BJ (cell line): ENCODE measurements around the gene ATP6V1G2. TPM values are rescaled to one million over a fixed set of nuclear protein-coding genes. Genes with fewer than 3 reads are reported as not detected.

Experiments
- CTCF ChIA-PET: fragments of 350-600 bp; formaldehyde crosslinking; extraction: SDS; loops from one replicate; lab custom pipeline; 2021; ENCODE audit warnings: antibody characterized with exemption, inconsistent platforms; lab: Yijun Ruan, JAX
- POLR2A ChIA-PET: fragments of 300-600 bp; sonication (Branson Sonifier 250); formaldehyde crosslinking; extraction: SDS; loops from one replicate; lab custom pipeline; 2021; ENCODE audit warnings: antibody characterized with exemption; lab: Charles Lee
- DNase-seq: peaks from one replicate; pipeline ENCODE4 v3.0.0-alpha.2; 2011; ENCODE audit warnings: low read depth
- H3K27me3 ChIP-seq: 2 replicates; pipeline ENCODE4 v1.6.0; 2011; ENCODE audit warnings: low read length; ENCODE audit not compliant: control insufficient read depth, insufficient read depth
- H3K36me3 ChIP-seq: 2 replicates; pipeline ENCODE4 v1.5.1; 2011; ENCODE audit warnings: low read length; ENCODE audit not compliant: control insufficient read depth, insufficient read depth
- H3K4me3 ChIP-seq: 2 replicates; pipeline ENCODE4 v1.5.1; 2011; ENCODE audit warnings: low read depth, mild to moderate bottlenecking, control low read depth, low read length
- polyA plus RNA-seq: library from polyadenylated mRNA; depleted of rRNA; stranded (reverse); fragments of >200 nt; gene quantifications from 2 replicates; pipeline ENCODE4 v1.2.3, GENCODE V29; 2011
- TF ChIP-seq, protein P1 (sequence below): IDR thresholded peaks from 2 replicates; pipeline ENCODE4 v1.5.1; 2011; ENCODE audit warnings: low read depth, mild to moderate bottlenecking, control low read depth, inconsistent platforms, low read length, moderate library complexity; ENCODE audit not compliant: insufficient read depth

Gene ATP6V1G2
- polyA plus RNA-seq, 1 experiment: 2.7 TPM

DNA sequence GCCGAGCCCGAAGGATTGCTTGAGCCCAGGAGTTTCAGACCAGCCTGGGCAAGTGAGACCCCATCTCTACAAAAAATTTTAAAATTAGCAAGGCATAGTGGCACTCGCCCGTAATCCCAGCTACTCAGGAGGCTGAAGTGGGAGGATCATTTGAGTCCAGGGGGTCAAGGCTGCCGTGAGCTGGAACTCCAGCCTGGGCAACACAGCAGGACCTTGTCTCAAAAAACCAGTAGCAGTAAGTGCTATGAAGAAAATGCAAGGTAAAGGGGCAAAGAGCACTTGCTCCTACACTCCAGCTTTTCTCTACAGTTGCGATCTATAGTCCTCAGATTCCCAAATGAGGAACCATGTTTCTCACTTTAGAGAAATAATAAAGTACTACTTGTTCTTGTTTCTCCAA, 2.8 kb downstream of the ATP6V1G2 start:
- Histone ChIP-seq H3K27me3 (no peaks in the 10 kb centered on the region), H3K36me3 (peaks cover 7% of the 10 kb centered on the region), H3K4me3 (no peak overlapping the region)
- CTCF ChIA-PET: interaction anchor here (1.3 to 17.0 kb wide), 2 partner anchors 39 to 54 kb away, joined by 3 to 433 read pairs; partner anchors contain the start of genes LTB and NCR3
- TF ChIP-seq, protein P1, sequence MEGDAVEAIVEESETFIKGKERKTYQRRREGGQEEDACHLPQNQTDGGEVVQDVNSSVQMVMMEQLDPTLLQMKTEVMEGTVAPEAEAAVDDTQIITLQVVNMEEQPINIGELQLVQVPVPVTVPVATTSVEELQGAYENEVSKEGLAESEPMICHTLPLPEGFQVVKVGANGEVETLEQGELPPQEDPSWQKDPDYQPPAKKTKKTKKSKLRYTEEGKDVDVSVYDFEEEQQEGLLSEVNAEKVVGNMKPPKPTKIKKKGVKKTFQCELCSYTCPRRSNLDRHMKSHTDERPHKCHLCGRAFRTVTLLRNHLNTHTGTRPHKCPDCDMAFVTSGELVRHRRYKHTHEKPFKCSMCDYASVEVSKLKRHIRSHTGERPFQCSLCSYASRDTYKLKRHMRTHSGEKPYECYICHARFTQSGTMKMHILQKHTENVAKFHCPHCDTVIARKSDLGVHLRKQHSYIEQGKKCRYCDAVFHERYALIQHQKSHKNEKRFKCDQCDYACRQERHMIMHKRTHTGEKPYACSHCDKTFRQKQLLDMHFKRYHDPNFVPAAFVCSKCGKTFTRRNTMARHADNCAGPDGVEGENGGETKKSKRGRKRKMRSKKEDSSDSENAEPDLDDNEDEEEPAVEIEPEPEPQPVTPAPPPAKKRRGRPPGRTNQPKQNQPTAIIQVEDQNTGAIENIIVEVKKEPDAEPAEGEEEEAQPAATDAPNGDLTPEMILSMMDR: no peak
- POLR2A ChIA-PET: no interaction called here
- DNase-seq: no peak

DNA sequence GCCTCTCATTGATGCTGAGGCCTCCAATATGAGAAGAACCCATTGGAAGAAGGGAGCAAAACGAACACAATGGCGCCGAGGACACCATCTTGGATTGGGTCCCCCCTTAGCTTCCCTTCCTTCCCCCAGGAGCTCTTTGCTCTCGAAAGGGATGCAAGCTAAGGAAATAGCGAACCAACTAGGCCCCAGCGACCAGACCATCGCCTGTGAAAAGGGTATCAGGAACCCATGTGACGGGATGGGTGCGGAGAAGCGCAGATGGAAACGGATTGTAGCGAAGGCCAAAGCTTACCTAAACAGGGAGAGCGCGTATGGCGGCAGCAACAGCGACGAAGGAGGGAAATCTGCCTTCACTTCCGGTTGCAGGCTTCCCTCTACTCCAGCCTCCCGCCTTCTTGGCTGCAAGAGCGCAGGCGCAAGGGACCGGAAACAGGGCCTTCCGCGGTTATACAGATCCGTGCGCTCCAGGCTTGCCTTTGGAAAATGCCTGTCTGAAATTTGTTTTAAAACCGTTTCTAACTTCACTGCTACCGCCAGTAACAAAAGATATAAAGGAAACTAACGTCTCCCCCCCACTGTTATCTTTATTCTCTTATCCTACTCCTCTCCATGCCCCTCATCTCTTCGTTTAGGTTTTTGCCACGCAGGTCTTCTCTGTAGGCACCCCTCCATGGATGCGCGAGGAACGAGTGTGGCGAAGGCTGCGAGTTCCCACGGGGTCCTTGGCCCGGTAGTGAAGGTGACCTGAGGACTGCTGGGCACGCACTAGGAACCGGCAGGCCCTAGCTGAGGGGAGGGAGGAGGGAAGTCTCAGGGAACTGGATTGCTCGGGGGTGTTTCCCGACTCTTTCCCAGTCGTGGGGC, 4.5 kb downstream of the ATP6V1G2 start, which contains the start of gene DDX39B:
Gene DDX39B (minus strand): TSS at position 346 of the 864 bp plus-strand sequence. CDS start 1,471 bp downstream, outside the sequence.
- CTCF ChIA-PET: interaction anchor here (0.7 to 17.0 kb wide), 9 partner anchors 9 to 135 kb away, joined by 3 to 433 read pairs (median 4); partner anchors contain the start of genes GPANK1 and NCR3
- Histone ChIP-seq H3K36me3 (peaks cover 13% of the 10 kb centered on the region), H3K27me3 (no peaks in the 10 kb centered on the region), H3K4me3 (peak within 1 kb of the TSS; percentile 67)
- peak; percentile 85 for DNase-seq
- TF ChIP-seq, protein P1: no peak
- POLR2A ChIA-PET: interaction anchor here (0.8 kb wide), 1 partner anchor 10 kb away, joined by 4 read pairs; no protein-coding TSS in a partner anchor

DNA sequence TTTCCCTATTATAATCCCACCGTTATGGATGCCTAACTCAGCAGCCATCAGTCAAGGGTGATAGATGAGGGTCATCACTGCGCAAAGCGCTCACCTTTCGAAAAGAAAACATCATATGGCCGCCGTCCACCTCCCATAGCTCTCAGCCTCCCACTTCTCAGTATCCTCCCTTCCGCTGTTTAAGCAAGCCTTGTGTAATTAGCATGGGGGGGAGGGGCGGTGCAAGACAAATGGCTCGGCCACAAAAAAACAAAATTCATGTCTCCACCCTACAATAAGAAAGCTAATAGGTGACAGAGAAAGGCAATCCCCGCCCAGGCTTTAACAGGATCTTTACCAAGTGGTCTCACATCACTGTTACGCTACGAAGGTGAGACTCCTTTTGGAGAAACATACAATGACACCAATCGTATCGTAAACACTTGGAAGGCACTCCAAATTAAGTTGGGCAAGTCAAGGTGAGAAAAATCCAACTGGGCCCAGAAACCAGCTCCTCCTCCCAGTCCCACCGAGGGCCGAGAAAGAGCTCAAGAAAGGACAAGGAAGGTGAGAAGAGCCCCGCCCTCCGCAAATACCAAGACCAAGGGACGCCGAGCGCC, 5.2 kb downstream of the ATP6V1G2 start:
- peak overlapping the region; percentile 67 for H3K4me3 ChIP-seq
- no peaks in the 10 kb centered on the region for H3K27me3 ChIP-seq
- ChIA-PET POLR2A (interaction anchor here (0.6 to 1.4 kb wide), 3 partner anchors 9 to 657 kb away, joined by 4 to 6 read pairs (median 6); partner anchors contain the start of gene DDR1), CTCF (interaction anchor here (0.5 to 17.0 kb wide), 10 partner anchors 10 to 1422 kb away, joined by 3 to 433 read pairs (median 4); partner anchors contain the start of genes GPANK1, MCCD1 and NCR3)
- TF ChIP-seq, protein P1: no peak
- H3K36me3 ChIP-seq: peaks cover 18% of the 10 kb centered on the region
- no peak for DNase-seq

DNA sequence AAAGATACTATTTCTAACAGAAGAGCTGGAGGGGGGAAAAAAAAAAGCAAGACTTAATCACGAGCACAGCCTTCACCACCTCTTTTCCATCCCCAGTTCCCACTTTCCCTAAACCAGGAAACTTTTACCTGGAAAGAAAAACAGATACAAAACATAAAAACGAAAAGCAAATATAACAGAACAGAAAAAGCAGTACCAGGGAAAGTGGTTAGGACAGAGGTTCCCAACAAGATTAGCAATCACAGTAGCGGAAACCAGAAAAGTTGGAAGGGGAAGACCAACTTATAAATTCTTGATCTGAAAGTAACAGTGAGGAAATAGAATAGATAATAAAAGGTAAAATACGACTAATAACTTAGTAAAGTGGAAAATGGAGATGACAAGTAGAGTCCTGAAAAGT, 5.8 kb downstream of the ATP6V1G2 start:
- ChIA-PET CTCF (interaction anchor here (0.5 to 17.0 kb wide), 6 partner anchors 12 to 1423 kb away, joined by 3 to 433 read pairs (median 10); partner anchors contain the start of genes MCCD1 and NCR3), POLR2A (interaction anchor here (0.6 to 1.4 kb wide), 2 partner anchors 58 to 657 kb away, joined by 6 read pairs; partner anchors contain the start of gene DDR1)
- Histone ChIP-seq H3K4me3 (peak overlapping the region; percentile 67), H3K27me3 (no peaks in the 10 kb centered on the region), H3K36me3 (peaks cover 19% of the 10 kb centered on the region)
- no peak for DNase-seq
- TF ChIP-seq, protein P1: no peak
